Endothelial cell (in vitro differentiated cells): ENCODE results near the gene GPC5. TPM values are rescaled to one million over a fixed set of nuclear protein-coding genes. Genes with fewer than 3 reads are reported as not detected.

Experiments used
- DNase-seq: peaks from one replicate; pipeline ENCODE4 v3.0.0; 2021; ENCODE audit warnings: low spot score
- H3K27ac Mint-ChIP-seq: one replicate; pipeline ENCODE4 v1.8.0; 2021; ENCODE audit warnings: mixed read lengths, inconsistent platforms; ENCODE audit not compliant: unreplicated experiment
- H3K27me3 Mint-ChIP-seq: one replicate; pipeline ENCODE4 v1.8.0; 2021; ENCODE audit warnings: mild to moderate bottlenecking, moderate library complexity, mixed read lengths, inconsistent platforms; ENCODE audit not compliant: unreplicated experiment
- H3K36me3 Mint-ChIP-seq: one replicate; pipeline ENCODE4 v1.8.0; 2021; ENCODE audit warnings: mild to moderate bottlenecking, low read depth, mixed read lengths, inconsistent platforms; ENCODE audit not compliant: unreplicated experiment
- H3K4me1 Mint-ChIP-seq: one replicate; pipeline ENCODE4 v1.8.0; 2021; ENCODE audit warnings: mild to moderate bottlenecking, mixed read lengths, inconsistent platforms; ENCODE audit not compliant: unreplicated experiment
- H3K4me3 Mint-ChIP-seq: one replicate; pipeline ENCODE4 v1.8.0; 2021; ENCODE audit warnings: mild to moderate bottlenecking, mixed read lengths, inconsistent platforms; ENCODE audit not compliant: unreplicated experiment
- H3K9me3 Mint-ChIP-seq: one replicate; pipeline ENCODE4 v1.8.0; 2021; ENCODE audit warnings: mixed read lengths, inconsistent platforms; ENCODE audit not compliant: unreplicated experiment
- CTCF ChIP-seq: fragments of 200-600 bp; sonication (generic); IDR thresholded peaks from one replicate; pipeline ENCODE4 v1.5.0; 2021; ENCODE audit warnings: antibody characterized with exemption; ENCODE audit not compliant: unreplicated experiment
- total RNA-seq: library from RNA; stranded (reverse); fragmentation: NEBNext Ultra II Directional; extraction: Animal tissue kit (Norgen Biotek cat#: 25700); gene quantifications from one replicate; pipeline ENCODE4 v1.2.1, GENCODE V29; 2021; ENCODE audit not compliant: unreplicated experiment

Gene GPC5
- total RNA-seq, 1 donor from 2014 or later, result not detected

GRCh38 chr13:91904597-91904996 lies 506.2 kb downstream of the GPC5 start:
- no peaks in the 10 kb centered on the region for H3K9me3 Mint-ChIP-seq
- no peak for DNase-seq
- no peaks in the 10 kb centered on the region for H3K36me3 Mint-ChIP-seq
- H3K4me3 Mint-ChIP-seq, result no peak overlapping the region
- TF ChIP-seq CTCF, result no peak
- peaks cover 11% of the 10 kb centered on the region for H3K4me1 Mint-ChIP-seq
- H3K27ac Mint-ChIP-seq, result peak overlapping the region; percentile 57
- no peaks in the 10 kb centered on the region for H3K27me3 Mint-ChIP-seq

- no peaks in the 10 kb centered on the region for H3K27me3 Mint-ChIP-seq
- no peak for DNase-seq
- no peak for TF ChIP-seq CTCF
- peaks cover 11% of the 10 kb centered on the region for H3K4me1 Mint-ChIP-seq
- H3K9me3 Mint-ChIP-seq, result no peaks in the 10 kb centered on the region
- H3K36me3 Mint-ChIP-seq, result no peaks in the 10 kb centered on the region
- no peak overlapping the region for H3K4me3 Mint-ChIP-seq
- H3K27ac Mint-ChIP-seq, result no peak overlapping the region
Measured at GRCh38 chr13:91907398-91907797, 509.0 kb downstream of the GPC5 start.

- H3K4me3 Mint-ChIP-seq, result no peak overlapping the region
- no peak for DNase-seq
- TF ChIP-seq CTCF, result no peak
- peaks cover 7% of the 10 kb centered on the region for H3K4me1 Mint-ChIP-seq
- H3K36me3 Mint-ChIP-seq, result no peaks in the 10 kb centered on the region
- H3K9me3 Mint-ChIP-seq, result no peaks in the 10 kb centered on the region
- no peaks in the 10 kb centered on the region for H3K27me3 Mint-ChIP-seq
- H3K27ac Mint-ChIP-seq, result no peak overlapping the region
Measured at GRCh38 chr13:91909617-91910016, 511.2 kb downstream of the GPC5 start.

- no peak for DNase-seq
- Mint-ChIP-seq H3K36me3 (no peaks in the 10 kb centered on the region), H3K9me3 (no peaks in the 10 kb centered on the region), H3K4me3 (no peak overlapping the region), H3K27ac (no peak overlapping the region), H3K4me1 (peaks cover 3% of the 10 kb centered on the region), H3K27me3 (no peaks in the 10 kb centered on the region)
- peak; percentile 77 for TF ChIP-seq CTCF
Measured at GRCh38 chr13:91922969-91923592, 524.7 kb downstream of the GPC5 start.

GRCh38 chr13:91930687-91931086 lies 532.3 kb downstream of the GPC5 start:
- no peaks in the 10 kb centered on the region for H3K36me3 Mint-ChIP-seq
- TF ChIP-seq CTCF, result no peak
- no peak overlapping the region for H3K4me3 Mint-ChIP-seq
- no peak overlapping the region for H3K27ac Mint-ChIP-seq
- no peaks in the 10 kb centered on the region for H3K9me3 Mint-ChIP-seq
- H3K27me3 Mint-ChIP-seq, result no peaks in the 10 kb centered on the region
- DNase-seq, result no peak
- peaks cover 4% of the 10 kb centered on the region for H3K4me1 Mint-ChIP-seq
